Measurements from ENCODE around the gene PTGES.
"Not testable (repeated sequence)": the region's sequence is repeated elsewhere in the genome, so short reads cannot be mapped to it uniquely, and the experiment has no call there.

Gene PTGES

DNA sequence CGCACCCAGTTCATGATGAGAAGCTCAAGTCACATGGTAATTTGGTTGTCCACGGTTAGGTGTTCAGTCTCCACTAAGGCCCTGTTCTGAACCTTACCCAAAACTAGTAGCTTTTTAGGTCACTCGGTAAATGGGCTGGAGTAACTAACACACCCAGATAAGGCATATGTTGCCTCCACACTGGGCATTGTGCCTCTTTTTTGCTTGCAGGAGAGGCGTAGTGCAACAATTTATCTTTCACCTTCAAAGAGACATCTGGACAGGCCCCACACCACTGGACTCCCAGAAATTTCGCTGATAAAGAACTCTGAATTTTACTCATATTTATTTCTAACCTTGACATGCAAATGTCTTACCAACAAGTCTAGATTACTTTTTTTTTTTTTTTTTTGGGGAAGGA is 16.8 kb upstream of the PTGES start:
- TF ChIP-seq, protein P1, sequence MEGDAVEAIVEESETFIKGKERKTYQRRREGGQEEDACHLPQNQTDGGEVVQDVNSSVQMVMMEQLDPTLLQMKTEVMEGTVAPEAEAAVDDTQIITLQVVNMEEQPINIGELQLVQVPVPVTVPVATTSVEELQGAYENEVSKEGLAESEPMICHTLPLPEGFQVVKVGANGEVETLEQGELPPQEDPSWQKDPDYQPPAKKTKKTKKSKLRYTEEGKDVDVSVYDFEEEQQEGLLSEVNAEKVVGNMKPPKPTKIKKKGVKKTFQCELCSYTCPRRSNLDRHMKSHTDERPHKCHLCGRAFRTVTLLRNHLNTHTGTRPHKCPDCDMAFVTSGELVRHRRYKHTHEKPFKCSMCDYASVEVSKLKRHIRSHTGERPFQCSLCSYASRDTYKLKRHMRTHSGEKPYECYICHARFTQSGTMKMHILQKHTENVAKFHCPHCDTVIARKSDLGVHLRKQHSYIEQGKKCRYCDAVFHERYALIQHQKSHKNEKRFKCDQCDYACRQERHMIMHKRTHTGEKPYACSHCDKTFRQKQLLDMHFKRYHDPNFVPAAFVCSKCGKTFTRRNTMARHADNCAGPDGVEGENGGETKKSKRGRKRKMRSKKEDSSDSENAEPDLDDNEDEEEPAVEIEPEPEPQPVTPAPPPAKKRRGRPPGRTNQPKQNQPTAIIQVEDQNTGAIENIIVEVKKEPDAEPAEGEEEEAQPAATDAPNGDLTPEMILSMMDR (IDR thresholded peaks at IDR 0.05; ENCODE audit: low read depth, low read length): no peak
- DNase-seq (ENCODE audit: extremely low read depth, low read depth): no peak

DNA sequence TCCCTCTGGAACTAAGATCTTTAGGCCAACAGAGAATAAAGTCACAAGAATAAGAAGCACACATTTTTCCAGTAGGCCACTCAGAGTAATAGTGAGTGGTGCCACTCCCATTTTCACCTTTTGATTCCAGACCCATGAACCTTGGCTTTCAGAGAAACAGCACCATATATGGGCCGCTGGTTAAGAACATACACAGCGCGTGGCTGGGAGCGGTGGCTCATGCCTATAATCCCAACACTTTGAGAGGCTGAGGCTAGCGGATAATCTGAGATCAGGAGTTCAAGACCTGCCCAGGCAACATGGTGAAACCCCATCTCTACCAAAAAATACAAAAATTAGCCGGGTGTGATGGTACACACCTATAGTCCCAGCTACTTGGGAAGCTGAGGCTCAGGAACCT is 15.6 kb upstream of the PTGES start:
- TF ChIP-seq, protein P1 (IDR thresholded peaks at IDR 0.05; ENCODE audit: low read depth, low read length): no peak
- no peak for DNase-seq (ENCODE audit: extremely low read depth, low read depth)

DNA sequence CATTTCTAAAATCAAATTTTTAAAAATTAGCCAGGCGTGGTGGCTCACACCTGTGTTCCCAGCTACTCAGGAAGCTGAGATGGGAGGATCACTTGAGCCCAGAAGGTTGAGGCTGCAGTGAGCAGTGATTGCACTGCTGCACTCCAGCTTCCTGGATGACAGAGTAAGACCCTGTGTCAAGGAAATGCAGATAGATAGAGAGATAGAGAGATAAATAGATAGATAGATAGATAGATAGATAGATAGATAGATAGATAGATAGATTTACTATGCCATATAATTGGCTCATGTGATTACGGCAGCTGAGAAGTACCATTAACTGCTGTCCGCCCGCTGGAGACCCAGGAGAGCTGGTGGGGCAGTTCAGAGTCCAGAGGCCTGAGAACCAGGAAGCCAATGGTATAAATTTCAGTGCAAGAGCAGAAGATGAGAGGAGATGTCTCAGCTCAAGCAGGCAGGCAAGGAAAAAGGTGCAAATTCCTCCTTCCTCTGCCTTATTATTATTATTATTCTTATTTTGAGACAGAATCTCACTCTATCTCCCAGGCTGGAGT is 13.0 kb upstream of the PTGES start:
- TF ChIP-seq, protein P1 (IDR thresholded peaks at IDR 0.05; ENCODE audit: low read depth, low read length): no peak
- DNase-seq (ENCODE audit: extremely low read depth, low read depth): no peak

DNA sequence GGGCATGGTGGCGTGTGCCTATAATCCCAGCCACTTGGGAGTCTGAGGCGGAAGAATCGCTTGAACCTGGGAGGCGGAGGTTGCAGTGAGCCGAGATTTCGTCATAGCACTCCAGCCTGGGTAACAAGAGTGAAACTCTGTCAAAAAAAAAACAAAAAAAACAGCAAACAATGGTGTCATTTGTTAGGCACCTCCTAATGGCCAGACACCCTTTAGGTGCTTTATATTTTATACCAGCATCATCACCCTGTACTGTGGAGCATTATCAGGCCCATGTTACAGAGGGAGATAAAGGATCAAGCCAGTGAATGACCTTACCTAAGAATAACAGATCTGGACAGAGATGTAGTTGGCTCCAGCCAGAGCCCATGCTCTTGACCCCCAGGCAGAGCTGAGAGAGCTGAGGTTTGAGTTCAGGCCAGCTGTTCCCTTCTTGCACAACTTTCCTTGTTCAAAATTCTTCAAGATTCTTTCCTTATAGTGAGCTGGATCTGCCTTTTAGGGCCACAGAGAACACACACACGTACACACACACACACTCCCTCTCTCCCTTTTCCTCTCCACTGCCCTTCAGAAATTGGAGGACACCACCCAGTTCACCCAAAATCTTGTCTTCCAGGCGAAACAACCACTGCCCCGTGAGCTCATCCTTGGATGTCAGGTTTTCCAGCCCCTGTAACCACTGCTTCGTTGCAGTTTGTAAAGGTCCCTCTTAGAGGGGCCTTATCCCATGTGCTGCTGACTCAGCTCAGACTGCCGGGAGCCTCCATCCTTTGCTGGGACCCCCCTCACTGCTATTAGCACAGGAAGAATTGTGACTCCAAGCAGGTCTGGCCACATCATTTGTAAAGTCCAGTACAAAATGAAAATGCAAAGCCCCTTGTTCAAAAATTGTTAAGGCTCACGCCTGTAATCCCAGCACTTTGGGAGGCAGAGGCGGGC is 10.4 kb upstream of the PTGES start:
- DNase-seq (ENCODE audit: extremely low read depth, low read depth): no peak
- TF ChIP-seq, protein P1 (IDR thresholded peaks at IDR 0.05; ENCODE audit: low read depth, low read length): no peak

DNA sequence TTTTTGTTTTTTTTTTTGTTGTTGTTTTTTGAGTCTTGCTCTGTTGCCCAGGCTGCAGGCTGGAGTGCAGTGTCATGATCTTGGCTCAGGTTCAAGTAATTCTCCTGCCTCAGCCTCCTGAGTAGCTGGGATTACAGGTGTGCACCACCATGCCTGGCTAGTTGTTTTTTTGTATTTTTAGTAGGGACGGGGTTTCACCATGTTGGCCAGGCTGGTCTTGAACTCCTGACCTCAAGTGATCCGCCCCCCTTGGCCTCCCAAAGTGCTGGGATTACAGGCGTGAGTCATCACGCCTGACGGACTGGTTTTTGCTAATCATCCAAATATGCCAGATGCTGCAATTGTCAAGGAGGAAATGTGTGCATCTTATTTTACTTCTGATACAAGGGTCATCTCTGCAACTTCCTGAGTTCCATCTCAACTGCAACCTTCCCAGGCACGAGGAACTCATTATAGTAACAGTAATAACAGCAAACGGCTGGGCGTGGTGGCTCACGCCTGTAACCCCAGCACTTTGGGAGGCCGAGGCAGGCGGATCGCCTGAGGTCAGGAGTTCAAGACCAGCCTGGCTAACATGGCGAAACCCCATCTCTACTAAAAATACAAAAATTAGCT is 9.6 kb upstream of the PTGES start:
- peak; percentile 90 for DNase-seq (ENCODE audit: extremely low read depth, low read depth)

DNA sequence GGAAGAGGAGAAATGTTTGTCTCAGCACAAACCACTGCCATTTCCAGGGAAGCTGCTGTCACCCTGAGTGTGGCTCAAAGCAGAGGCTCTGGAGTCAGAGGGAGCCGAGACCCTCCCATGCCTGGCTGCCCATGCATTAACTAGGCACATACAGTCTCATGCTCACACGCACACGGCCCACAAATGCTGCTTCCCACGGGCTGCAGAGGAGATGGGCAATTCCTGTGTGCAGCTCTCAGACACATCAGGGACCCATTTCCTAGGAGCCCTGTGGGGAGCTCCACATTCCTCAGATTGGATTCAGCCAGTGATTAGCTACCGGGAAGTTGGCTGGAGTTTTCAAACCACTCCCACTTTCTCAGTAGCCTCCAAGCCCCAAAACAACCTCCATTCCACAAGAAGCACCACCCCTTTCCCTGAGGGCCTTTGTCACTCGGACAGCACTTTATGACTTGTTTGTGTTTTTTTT is 9.1 kb upstream of the PTGES start:
- no peak for DNase-seq (ENCODE audit: extremely low read depth, low read depth)
- TF ChIP-seq, protein P1 (IDR thresholded peaks at IDR 0.05; ENCODE audit: low read depth, low read length): no peak

DNA sequence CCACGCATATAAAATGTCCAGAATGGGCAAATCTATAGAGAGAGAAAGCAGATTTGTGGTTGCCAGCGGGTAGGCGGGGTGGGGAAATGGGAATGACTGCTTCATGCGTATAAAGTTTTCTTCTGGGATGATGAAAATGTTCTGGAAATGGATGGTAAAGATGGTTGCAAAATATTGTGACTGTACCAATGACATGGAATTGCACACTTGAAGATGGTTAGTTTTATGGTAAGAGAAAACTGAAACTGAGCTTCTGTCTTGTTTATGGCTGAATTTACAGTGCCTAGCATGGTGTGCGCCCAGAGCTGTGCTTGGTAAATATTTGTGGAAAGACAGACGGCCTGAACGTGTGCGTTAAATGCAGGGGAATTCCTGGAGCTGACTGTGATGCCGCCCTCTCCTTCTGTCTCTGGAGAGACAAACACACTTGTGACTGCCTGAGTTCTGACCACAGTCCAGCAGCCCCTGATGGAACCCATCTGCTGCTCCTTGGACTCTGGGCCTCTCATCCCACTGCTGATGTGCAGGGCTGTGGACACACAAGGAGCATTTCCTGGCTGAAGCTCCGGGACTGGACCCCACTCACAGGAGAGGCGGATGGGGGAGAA is 8.6 kb upstream of the PTGES start:
- TF ChIP-seq, protein P1 (IDR thresholded peaks at IDR 0.05; ENCODE audit: low read depth, low read length): no peak
- peak; percentile 68 for DNase-seq (ENCODE audit: extremely low read depth, low read depth)

DNA sequence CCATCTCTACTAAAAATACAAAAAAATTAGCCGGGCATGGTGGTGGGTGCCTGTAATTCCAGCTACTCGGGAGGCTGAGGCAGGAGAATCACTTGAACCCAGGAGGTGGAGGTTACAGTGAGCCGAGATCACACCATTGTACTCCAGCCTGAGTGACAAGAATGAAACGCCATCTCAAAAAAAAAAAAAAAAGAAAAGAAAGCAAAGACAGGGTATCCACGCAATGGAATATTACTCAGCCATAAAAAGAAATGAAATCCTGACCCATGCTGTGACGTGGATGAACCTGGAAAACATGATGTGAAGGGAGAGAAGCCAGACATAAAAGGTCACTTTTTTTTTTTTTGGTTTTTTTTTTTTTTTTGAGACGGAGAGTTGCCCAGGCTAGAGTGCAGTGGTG is 7.9 kb upstream of the PTGES start:
- DNase-seq (ENCODE audit: extremely low read depth, low read depth): not testable (repeated sequence)

All from AG09319 (cell line).